ENCODE data around the gene TMEM234.

Gene TMEM234

DNA sequence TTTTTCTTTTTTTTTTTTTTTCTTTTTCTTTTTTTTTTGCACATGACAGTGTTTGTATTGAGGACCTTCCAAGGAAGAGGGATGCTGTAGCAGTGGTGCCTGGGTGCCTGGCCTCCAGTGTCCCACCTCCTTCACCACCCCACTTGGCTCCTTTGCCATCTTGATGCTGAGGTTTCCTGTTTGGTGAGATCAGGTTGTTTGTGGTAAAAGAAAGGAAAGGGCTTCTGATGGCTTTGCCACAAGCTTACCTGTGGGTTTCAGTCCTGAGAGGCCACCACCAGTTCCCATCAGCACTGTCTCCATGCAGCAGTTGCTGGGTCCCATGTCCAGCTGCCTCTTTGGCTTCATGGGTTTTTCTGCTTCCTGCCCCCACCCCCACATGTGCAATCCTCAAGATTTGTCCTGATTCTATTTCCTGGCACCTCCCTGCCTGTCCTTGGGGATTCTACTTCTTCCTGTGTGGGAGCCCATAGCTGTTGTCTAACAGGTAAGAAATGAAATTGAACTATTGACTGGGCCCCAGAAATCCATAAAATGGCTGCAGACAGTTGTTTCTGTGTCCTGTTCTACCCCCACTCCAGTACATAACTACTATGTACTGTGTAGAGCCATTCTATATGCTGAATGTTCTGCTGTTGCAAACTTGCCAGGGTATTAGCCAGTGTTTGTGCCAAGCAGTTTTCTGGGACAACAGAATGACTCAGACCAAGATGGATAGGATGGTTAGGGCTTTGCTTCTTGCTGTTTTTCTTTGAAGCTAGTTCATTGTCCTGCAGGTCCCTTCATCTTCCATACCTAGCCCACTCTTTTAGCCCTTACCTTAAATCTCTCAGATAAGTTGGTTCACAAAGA, 26.0 kb downstream of the TMEM234 start:
- Histone ChIP-seq H3K27ac (no peak overlapping the region), H3K27me3 (replicated peaks) (no peaks in the 10 kb centered on the region), H3K36me3 (replicated peaks) (peaks cover 66% of the 10 kb centered on the region), H3K4me3 (ENCODE audit: low read depth, low read length) (no peak overlapping the region)
- in situ Hi-C loops (cut with HindIII; ENCODE audit: low pct_ligation_motif_present, low sequenced_read_pairs), result no loop called here
- TF ChIP-seq CTCF (IDR thresholded peaks at IDR 0.05; ENCODE audit: low read depth, low read length, missing control alignments), result no peak
- no peak for DNase-seq

DNA sequence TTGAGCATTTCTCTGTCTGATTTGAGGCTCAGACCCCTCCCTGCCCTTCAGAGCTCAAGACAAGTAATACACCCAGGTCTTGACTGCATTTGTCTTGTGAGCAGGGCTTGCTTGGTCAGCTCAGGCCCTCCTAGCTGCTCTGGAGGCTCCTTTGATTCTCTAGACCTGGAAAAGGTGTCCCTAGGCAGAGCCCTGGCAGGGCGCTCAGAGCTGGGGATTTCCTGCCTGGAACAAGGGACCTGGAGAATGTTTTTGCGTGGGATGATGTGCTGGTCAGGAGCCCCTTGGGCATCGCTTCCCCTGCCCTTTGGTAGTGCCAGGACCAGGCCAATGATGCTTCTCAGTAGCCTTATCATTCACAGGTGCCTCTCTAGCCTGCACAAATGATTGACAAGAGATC, 26.6 kb downstream of the TMEM234 start:
- H3K27ac ChIP-seq, result no peak overlapping the region
- no peak for DNase-seq
- peaks cover 72% of the 10 kb centered on the region for H3K36me3 ChIP-seq (replicated peaks)
- in situ Hi-C loops (cut with HindIII; ENCODE audit: low pct_ligation_motif_present, low sequenced_read_pairs), result no loop called here
- H3K27me3 ChIP-seq (replicated peaks), result no peaks in the 10 kb centered on the region
- TF ChIP-seq CTCF (IDR thresholded peaks at IDR 0.05; ENCODE audit: low read depth, low read length, missing control alignments), result no peak
- no peak overlapping the region for H3K4me3 ChIP-seq (ENCODE audit: low read depth, low read length)

DNA sequence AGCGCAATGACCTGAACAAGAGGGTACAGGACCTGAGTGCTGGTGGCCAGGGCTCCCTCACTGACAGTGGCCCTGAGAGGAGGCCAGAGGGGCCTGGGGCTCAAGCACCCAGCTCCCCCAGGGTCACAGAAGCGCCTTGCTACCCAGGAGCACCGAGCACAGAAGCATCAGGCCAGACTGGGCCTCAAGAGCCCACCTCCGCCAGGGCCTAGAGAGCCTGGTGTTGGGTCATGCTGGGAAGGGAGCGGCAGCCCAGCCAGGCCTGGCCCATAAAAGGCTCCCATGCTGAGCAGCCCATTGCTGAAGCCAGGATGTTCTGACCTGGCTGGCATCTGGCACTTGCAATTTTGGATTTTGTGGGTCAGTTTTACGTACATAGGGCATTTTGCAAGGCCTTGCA, 27.2 kb downstream of the TMEM234 start:
- TF ChIP-seq CTCF (IDR thresholded peaks at IDR 0.05; ENCODE audit: low read depth, low read length, missing control alignments), result no peak
- no peak for DNase-seq
- in situ Hi-C loops (cut with HindIII; ENCODE audit: low pct_ligation_motif_present, low sequenced_read_pairs), result no loop called here
- Histone ChIP-seq H3K36me3 (replicated peaks) (peaks cover 78% of the 10 kb centered on the region), H3K27ac (no peak overlapping the region), H3K4me3 (ENCODE audit: low read depth, low read length) (no peak overlapping the region), H3K27me3 (replicated peaks) (no peaks in the 10 kb centered on the region)

GRCh38 chr1:32192220-32192948, 29.8 kb downstream of the TMEM234 start:
- no peak for TF ChIP-seq CTCF (IDR thresholded peaks at IDR 0.05; ENCODE audit: low read depth, low read length, missing control alignments)
- no peak overlapping the region for H3K4me3 ChIP-seq (ENCODE audit: low read depth, low read length)
- peaks cover 95% of the 10 kb centered on the region for H3K36me3 ChIP-seq (replicated peaks)
- DNase-seq, result no peak
- H3K27ac ChIP-seq, result no peak overlapping the region
- no peaks in the 10 kb centered on the region for H3K27me3 ChIP-seq (replicated peaks)
- in situ Hi-C loops (cut with HindIII; ENCODE audit: low pct_ligation_motif_present, low sequenced_read_pairs), result no loop called here

- in situ Hi-C loops (cut with HindIII; ENCODE audit: low pct_ligation_motif_present, low sequenced_read_pairs), result no loop called here
- H3K4me3 ChIP-seq (ENCODE audit: low read depth, low read length), result no peak overlapping the region
- DNase-seq, result no peak
- H3K27ac ChIP-seq, result no peak overlapping the region
- no peaks in the 10 kb centered on the region for H3K27me3 ChIP-seq (replicated peaks)
- no peak for TF ChIP-seq CTCF (IDR thresholded peaks at IDR 0.05; ENCODE audit: low read depth, low read length, missing control alignments)
- H3K36me3 ChIP-seq (replicated peaks), result peaks cover 85% of the 10 kb centered on the region
Measured at GRCh38 chr1:32187850-32188249, 34.3 kb downstream of the TMEM234 start.
